K562 (cell line): ENCODE data around the gene RREB1. TPM values are rescaled to one million over a fixed set of nuclear protein-coding genes. Genes with fewer than 3 reads are reported as not detected.
A peak's percentile ranks its signal among the peaks of the same experiment; 100 is the strongest.

Experiments used
- CC2D1A ChIP-seq: fragments of 450-650 bp; IDR thresholded peaks from 2 replicates; pipeline ENCODE4 v1.6.1; 2017; ENCODE audit warnings: mild to moderate bottlenecking
- CHD4 ChIP-seq: fragments of 200-600 bp; sonication (generic); IDR thresholded peaks from 3 replicates; pipeline ENCODE4 v1.6.1; 2012; ENCODE audit warnings: low read depth, mild to moderate bottlenecking, mixed read lengths, low read length, inconsistent platforms; ENCODE audit not compliant: insufficient read depth, insufficient replicate concordance, poor library complexity, severe bottlenecking
- CREB1 ChIP-seq, 2 experiments: sonication (generic) in 1 of 2; formaldehyde crosslinking in 1 of 2; IDR thresholded peaks; 2 replicates each; pipeline versions ENCODE4 v1.6.1 to v1.8.0; 2012 to 2022; ENCODE audit warnings: inconsistent platforms in 1 of 2, mild to moderate bottlenecking in 1 of 2, missing genetic modification reagents in 1 of 2, moderate library complexity in 1 of 2
- HNRNPH1 ChIP-seq: fragments of 200-400 bp; formaldehyde crosslinking; optimal IDR thresholded peaks from 2 replicates; pipeline ENCODE3; 2017; ENCODE audit warnings: low read depth, mild to moderate bottlenecking, low read length, moderate library complexity
- JUND ChIP-seq, 2 experiments: IDR thresholded peaks; 2 replicates in 1 of 2; 3 replicates in 1 of 2; pipeline ENCODE4 v1.6.1; 2011; ENCODE audit warnings: borderline replicate concordance in 2 of 2, low read depth in 2 of 2, low read length in 2 of 2, improper control_type of control experiment in 1 of 2, missing biosample characterization in 1 of 2, missing genetic modification characterization in 1 of 2, missing genetic modification reagents in 1 of 2
- KAT2B ChIP-seq: IDR thresholded peaks from one replicate; pipeline ENCODE4 v1.6.1; 2012; ENCODE audit warnings: low read depth, mild to moderate bottlenecking, control low read depth, inconsistent platforms, low read length, moderate library complexity
- YY1 ChIP-seq, 3 experiments: IDR thresholded peaks; 2 replicates each; pipeline ENCODE4 v1.6.1; 2011; ENCODE audit warnings: low read length in 2 of 3, mild to moderate bottlenecking in 2 of 3, moderate library complexity in 2 of 3, borderline replicate concordance in 1 of 3, control low read depth in 1 of 3, low read depth in 1 of 3; ENCODE audit not compliant: insufficient read depth in 3 of 3, insufficient replicate concordance in 2 of 3, control insufficient read depth in 1 of 3, insufficient read length in 1 of 3; ENCODE audit errors: extremely low read depth in 1 of 3
- ZNF551 ChIP-seq: fragments of 250-450 bp; sonication (Bioruptor Pico); IDR thresholded peaks from 2 replicates; pipeline ENCODE4 v1.5.0; 2021; ENCODE audit warnings: mild to moderate bottlenecking, moderate library complexity
- ZNF778 ChIP-seq: fragments of 450-650 bp; formaldehyde crosslinking; IDR thresholded peaks from 2 replicates; pipeline ENCODE4 v1.4.0; 2020; ENCODE audit warnings: mild to moderate bottlenecking, moderate library complexity
- polyA plus RNA-seq, 8 experiments: library from polyadenylated mRNA; depleted of rRNA in 4 of 8; stranded (reverse) in 5 of 8; unstranded in 3 of 8; fragments of >200 nt; fragmentation: Nextera tagmentation in 2 of 8; fragmentation: Illumina TruSeq in 1 of 8; extraction: Ambion mirVana in 2 of 8; extraction: Trizol in 1 of 8; gene quantifications; 2 replicates each; pipeline versions ENCODE4 v1.2.1 to v1.2.3, GENCODE V29; 2011 to 2014; ENCODE audit warnings: inconsistent platforms in 1 of 8, missing spikeins in 1 of 8
- total RNA-seq, 7 experiments: library from RNA; depleted of rRNA in 6 of 7; stranded (reverse); fragments of >200 nt in 6 of 7; fragmentation: Illumina TruSeq in 2 of 7; extraction: Trizol in 2 of 7; gene quantifications; 2 replicates each; pipeline versions ENCODE4 v1.2.1 to v1.2.3, GENCODE V29; 2011 to 2021; ENCODE audit warnings: low replicate concordance in 1 of 7
- TF ChIP-seq, protein P1 (sequence below), 2 experiments: fragments of 200-800 bp in 1 of 2; sonication (Bioruptor generic) in 1 of 2; sonication (generic) in 1 of 2; formaldehyde crosslinking in 1 of 2; IDR thresholded peaks in 1 of 2; conservative IDR thresholded peaks in 1 of 2; 2 replicates each; pipeline versions ENCODE4 v1.5.0 to v1.6.1; 2016 to 2020; ENCODE audit warnings: missing compliant biosample characterization in 1 of 2, missing genetic modification characterization in 1 of 2, missing genetic modification reagents in 1 of 2
- TF ChIP-seq, protein P2 (sequence below), 2 experiments: IDR thresholded peaks; 2 replicates each; pipeline ENCODE4 v1.6.1; 2011; ENCODE audit warnings: borderline replicate concordance in 1 of 2, control low read depth in 1 of 2, low read depth in 1 of 2, low read length in 1 of 2, mild to moderate bottlenecking in 1 of 2, mixed read lengths in 1 of 2, moderate library complexity in 1 of 2; ENCODE audit not compliant: insufficient read depth in 1 of 2, insufficient read length in 1 of 2, poor library complexity in 1 of 2, severe bottlenecking in 1 of 2; ENCODE audit errors: extremely low read depth in 1 of 2
- TF ChIP-seq, protein P3 (sequence below): sonication (generic); formaldehyde crosslinking; IDR thresholded peaks from 2 replicates; pipeline ENCODE4 v1.8.0; 2022; ENCODE audit warnings: mild to moderate bottlenecking, missing genetic modification reagents, borderline replicate concordance
- TF ChIP-seq, protein P4 (sequence below): fragments of 450-650 bp; formaldehyde crosslinking; IDR thresholded peaks from 2 replicates; pipeline ENCODE4 v1.4.0; 2022; ENCODE audit warnings: missing genetic modification characterization

Gene RREB1
- total and polyA plus RNA-seq, 9 of the 15 experiments (the other 6 are each of a cell fraction or from before 2014, with no cell fraction given), result 3.3 to 64.2 (median 19.3) TPM

DNA sequence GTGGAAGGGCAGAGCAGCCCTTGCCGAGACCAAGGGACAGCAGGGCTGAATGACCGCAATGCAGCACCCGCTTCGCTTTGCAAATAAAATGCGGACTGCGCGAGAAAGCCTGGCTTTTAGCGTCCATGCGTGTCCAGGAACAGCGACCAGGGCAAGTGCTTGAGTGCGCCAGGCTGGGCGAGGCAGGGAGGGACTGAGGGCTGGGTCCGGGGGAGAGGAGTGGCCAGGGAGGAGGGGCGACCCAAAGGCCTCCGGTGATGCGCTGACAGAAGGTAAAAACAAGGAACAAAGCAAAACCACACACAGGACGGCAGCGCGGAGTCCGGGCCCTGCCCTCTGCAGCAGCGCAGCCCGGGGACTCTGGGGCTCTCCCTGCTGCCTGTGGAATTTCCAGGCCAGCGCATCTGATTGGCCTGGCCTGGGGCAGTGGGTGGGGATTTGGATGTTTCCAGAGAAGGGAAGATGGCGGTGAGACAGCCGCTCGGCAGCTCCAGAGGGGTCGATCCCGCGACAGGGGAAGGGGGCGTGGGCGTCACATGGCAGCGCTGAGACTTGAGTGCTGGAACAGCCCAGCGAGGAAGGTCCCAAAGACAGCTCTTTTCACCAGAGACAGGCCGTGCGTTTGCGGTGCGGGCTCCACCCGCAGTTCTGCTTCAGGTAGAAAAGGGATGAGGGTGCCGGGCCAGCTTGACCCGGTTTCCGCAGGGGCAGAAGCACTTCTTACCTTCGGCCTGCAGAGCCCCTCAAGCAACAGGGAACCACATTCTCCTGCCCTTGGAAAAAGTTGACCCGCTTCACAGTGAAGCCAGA, 153.5 kb downstream of the RREB1 start (continued):
- TF ChIP-seq YY1 (IDR thresholded peaks at IDR 0.05; ENCODE audit: borderline replicate concordance in 1 of 3, control insufficient read depth in 1 of 3, extremely low read depth in 1 of 3, insufficient read depth in 3 of 3, insufficient read length in 1 of 3, insufficient replicate concordance in 2 of 3, low read depth in 1 of 3, low read length in 2 of 3) (peak; percentile 20 to 87 (median 82)), CREB1 (IDR thresholded peaks at IDR 0.05) (no peak), CREB1 (CRISPR knock-in tag; IDR thresholded peaks at IDR 0.05) (0 out of 2 replicates have a peak, but pooled peaks have one; percentile 3), ZNF778 (CRISPR knock-in tag) (no peak), CC2D1A (no peak), KAT2B (no peak), ZNF551 (CRISPR knock-in tag) (no peak), CHD4 (no peak), HNRNPH1 (no peak), JUND (IDR thresholded peaks at IDR 0.05; ENCODE audit: borderline replicate concordance, low read depth, low read length) (peak; percentile 19; the same call in 1 of the 2 replicates), JUND (tag; IDR thresholded peaks at IDR 0.05; ENCODE audit: borderline replicate concordance, low read depth, low read length) (no peak)
- TF ChIP-seq, protein P1, sequence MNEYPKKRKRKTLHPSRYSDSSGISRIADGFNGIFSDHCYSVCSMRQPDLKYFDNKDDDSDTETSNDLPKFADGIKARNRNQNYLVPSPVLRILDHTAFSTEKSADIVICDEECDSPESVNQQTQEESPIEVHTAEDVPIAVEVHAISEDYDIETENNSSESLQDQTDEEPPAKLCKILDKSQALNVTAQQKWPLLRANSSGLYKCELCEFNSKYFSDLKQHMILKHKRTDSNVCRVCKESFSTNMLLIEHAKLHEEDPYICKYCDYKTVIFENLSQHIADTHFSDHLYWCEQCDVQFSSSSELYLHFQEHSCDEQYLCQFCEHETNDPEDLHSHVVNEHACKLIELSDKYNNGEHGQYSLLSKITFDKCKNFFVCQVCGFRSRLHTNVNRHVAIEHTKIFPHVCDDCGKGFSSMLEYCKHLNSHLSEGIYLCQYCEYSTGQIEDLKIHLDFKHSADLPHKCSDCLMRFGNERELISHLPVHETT (CRISPR knock-in tag; conservative IDR thresholded peaks at IDR 0.05 in 1 of 2, IDR thresholded peaks at IDR 0.05 in 1 of 2), result no peak
- TF ChIP-seq, protein P2, sequence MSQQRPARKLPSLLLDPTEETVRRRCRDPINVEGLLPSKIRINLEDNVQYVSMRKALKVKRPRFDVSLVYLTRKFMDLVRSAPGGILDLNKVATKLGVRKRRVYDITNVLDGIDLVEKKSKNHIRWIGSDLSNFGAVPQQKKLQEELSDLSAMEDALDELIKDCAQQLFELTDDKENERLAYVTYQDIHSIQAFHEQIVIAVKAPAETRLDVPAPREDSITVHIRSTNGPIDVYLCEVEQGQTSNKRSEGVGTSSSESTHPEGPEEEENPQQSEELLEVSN (IDR thresholded peaks at IDR 0.05; ENCODE audit: borderline replicate concordance in 1 of 2, extremely low read depth in 1 of 2, insufficient read depth in 1 of 2, insufficient read length in 1 of 2, low read depth in 1 of 2, low read length in 1 of 2, poor library complexity in 1 of 2, severe bottlenecking in 1 of 2), result no peak
- TF ChIP-seq, protein P3, sequence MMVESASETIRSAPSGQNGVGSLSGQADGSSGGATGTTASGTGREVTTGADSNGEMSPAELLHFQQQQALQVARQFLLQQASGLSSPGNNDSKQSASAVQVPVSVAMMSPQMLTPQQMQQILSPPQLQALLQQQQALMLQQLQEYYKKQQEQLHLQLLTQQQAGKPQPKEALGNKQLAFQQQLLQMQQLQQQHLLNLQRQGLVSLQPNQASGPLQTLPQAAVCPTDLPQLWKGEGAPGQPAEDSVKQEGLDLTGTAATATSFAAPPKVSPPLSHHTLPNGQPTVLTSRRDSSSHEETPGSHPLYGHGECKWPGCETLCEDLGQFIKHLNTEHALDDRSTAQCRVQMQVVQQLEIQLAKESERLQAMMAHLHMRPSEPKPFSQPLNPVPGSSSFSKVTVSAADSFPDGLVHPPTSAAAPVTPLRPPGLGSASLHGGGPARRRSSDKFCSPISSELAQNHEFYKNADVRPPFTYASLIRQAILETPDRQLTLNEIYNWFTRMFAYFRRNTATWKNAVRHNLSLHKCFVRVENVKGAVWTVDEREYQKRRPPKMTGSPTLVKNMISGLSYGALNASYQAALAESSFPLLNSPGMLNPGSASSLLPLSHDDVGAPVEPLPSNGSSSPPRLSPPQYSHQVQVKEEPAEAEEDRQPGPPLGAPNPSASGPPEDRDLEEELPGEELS (CRISPR knock-in tag), result 0 out of 2 replicates have a peak, but pooled peaks have one; percentile 23
- TF ChIP-seq, protein P4, sequence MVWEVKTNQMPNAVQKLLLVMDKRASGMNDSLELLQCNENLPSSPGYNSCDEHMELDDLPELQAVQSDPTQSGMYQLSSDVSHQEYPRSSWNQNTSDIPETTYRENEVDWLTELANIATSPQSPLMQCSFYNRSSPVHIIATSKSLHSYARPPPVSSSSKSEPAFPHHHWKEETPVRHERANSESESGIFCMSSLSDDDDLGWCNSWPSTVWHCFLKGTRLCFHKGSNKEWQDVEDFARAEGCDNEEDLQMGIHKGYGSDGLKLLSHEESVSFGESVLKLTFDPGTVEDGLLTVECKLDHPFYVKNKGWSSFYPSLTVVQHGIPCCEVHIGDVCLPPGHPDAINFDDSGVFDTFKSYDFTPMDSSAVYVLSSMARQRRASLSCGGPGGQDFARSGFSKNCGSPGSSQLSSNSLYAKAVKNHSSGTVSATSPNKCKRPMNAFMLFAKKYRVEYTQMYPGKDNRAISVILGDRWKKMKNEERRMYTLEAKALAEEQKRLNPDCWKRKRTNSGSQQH (CRISPR knock-in tag), result no peak
